Heart right ventricle (tissue), 16 donors: ENCODE data around the gene CLCN7. TPM values are rescaled to one million over a fixed set of nuclear protein-coding genes. Genes with fewer than 3 reads are reported as not detected.

Experiments used
- ATAC-seq, 8 donors: fragments of 200-7000 bp; cut with Tn5 transposase; one replicate each; pipeline ENCODE4 v1.9.1; 2020; ENCODE audit warnings: mild to moderate bottlenecking in 8 of 8, moderate library complexity in 8 of 8, moderate number of reproducible peaks in 1 of 8
- DNase-seq, 2 donors: peaks; one replicate each; pipeline ENCODE4 v3.0.0-alpha.2; 2020
- H3K27ac ChIP-seq, 10 donors: fragments of 200-600 bp; sonication (generic) in 2 of 10; one replicate each; pipeline versions ENCODE4 v1.5.0 to v1.8.0; 2020 to 2022; ENCODE audit warnings: mild to moderate bottlenecking in 3 of 10
- H3K27me3 ChIP-seq, 7 donors: fragments of 200-600 bp; one replicate each; pipeline ENCODE4 v1.8.0; 2021 to 2022; ENCODE audit warnings: mild to moderate bottlenecking in 2 of 7
- H3K36me3 ChIP-seq, 9 donors: fragments of 200-600 bp; sonication (generic) in 1 of 9; one replicate each; pipeline versions ENCODE4 v1.5.0 to v1.8.0; 2020 to 2022; ENCODE audit warnings: mild to moderate bottlenecking in 2 of 9
- H3K4me1 ChIP-seq, 9 donors: fragments of 200-600 bp; sonication (generic) in 1 of 9; one replicate each; pipeline versions ENCODE4 v1.5.0 to v1.8.0; 2020 to 2022; ENCODE audit warnings: mild to moderate bottlenecking in 4 of 9
- H3K4me3 ChIP-seq, 10 donors: fragments of 200-600 bp; sonication (generic) in 2 of 10; one replicate each; pipeline versions ENCODE4 v1.5.0 to v1.8.0; 2020 to 2022; ENCODE audit warnings: mild to moderate bottlenecking in 7 of 10, moderate library complexity in 2 of 10
- H3K9me3 ChIP-seq, 11 donors: fragments of 200-600 bp in 10 of 11; sonication (generic) in 2 of 11; one replicate each; pipeline versions ENCODE4 v1.5.0 to v1.8.0; 2013 to 2022; ENCODE audit warnings: mild to moderate bottlenecking in 2 of 11, control low read depth in 1 of 11, moderate library complexity in 1 of 11
- CTCF ChIP-seq, 9 donors: fragments of 200-600 bp; sonication (generic) in 2 of 9; IDR thresholded peaks; one replicate each; pipeline versions ENCODE4 v1.5.0 to v1.8.0; 2021 to 2022; ENCODE audit warnings: antibody characterized with exemption in 9 of 9, mild to moderate bottlenecking in 5 of 9, moderate library complexity in 1 of 9
- WGBS, 2 donors: extraction: QIAGEN DNeasy Blood & Tissue Kit; methylation state at CpG; one replicate each; pipeline ENCODE4 v1.1.7; 2013; ENCODE audit warnings: inconsistent platforms in 1 of 2; 5-methylcytosine and 5-hydroxymethylcytosine counted together
- intact Hi-C, 10 donors: fragments of 100-400 bp; cut with DNase I; formaldehyde crosslinking; loops; one replicate each; pipeline versions ENCODE4 v1.11.1 to v1.14.2; 2022
- polyA plus RNA-seq, 2 donors: library from polyadenylated mRNA; stranded (reverse); fragments of 200-250 nt; gene quantifications; one replicate each; pipeline ENCODE4 v1.2.3, GENCODE V29; 2013
- total RNA-seq, 10 donors: library from RNA; stranded (reverse); fragmentation: NEBNext Ultra II Directional in 3 of 10; extraction: Animal tissue kit (Norgen Biotek cat#: 25700) in 3 of 10; gene quantifications; one replicate each; pipeline versions ENCODE4 v1.2.1 to v1.2.4, GENCODE V29; 2021 to 2023
- donor health status: Arrhythmogenic right ventricular cardiomyopathy.
- donor health status: ischemic (EF 13 %, LVEDD 7.1; RV severe dilation, severe dysfunction).
- donor health status: healthy with polysubstance abuse.
- donor health status: DM: no; HTN: yes; CAD: no.
- donor health status: DM: no; HTN: no; CAD: no.
- donor health status: ischemic (EF 25% LVEDD 6.9; RV normal size, moderate dysfunction).
- donor health status: ischemic (EF 25% LVEDD 5.7; RV mildly dilated, moderate dysfunction).
- donor health status: healthy.
- donor health status: DM: yes; HTN: yes; CAD: no.
- donor health status: Ischemic cardiomyopathy.
- donor health status: ischemic (EF 35%, LVEDD 5.7; RV mildly dilated, moderate dysfunction).
- donor health status: nonischemic (EF 11% LVEDD 7.7; RV severe dilation, severe dysfunction).
- donor health status: DM: yes; HTN: yes; CAD: no.
- donor health status: PGD.
- donor health status: ischemic (EF 29% LVEDD 5.4; RV normal size, mild dysfunction).
- donor health status: nonischemic (EF 23%, LVEDD 6.1; RV moderate dilation, normal function).

CLCN7 gene
- total and polyA plus RNA-seq, 12 donors, result 29.5 to 60.6 (median 35.1) TPM

GRCh38 chr16:1428511-1428910 is 46.3 kb downstream of the CLCN7 start:
- intact Hi-C loops, result loop anchor here in 2 of 10 donors (5.0 to 10.0 kb wide), 3 partner anchors 44 to 116 kb away; partner anchors contain the start of gene CLCN7 (in 1 of the 2)
- Histone ChIP-seq H3K9me3 (no peaks in the 10 kb centered on the region), H3K4me1 (peaks cover 0 to 16% (median 6%) of the 10 kb centered on the region in 9 donors), H3K27me3 (peaks cover 0 to 5% (median 0%) of the 10 kb centered on the region in 7 donors), H3K27ac (peak overlapping the region in 2 of 10 donors; percentile 50 to 56), H3K36me3 (no peaks in the 10 kb centered on the region), H3K4me3 (peak overlapping the region in 7 of 10 donors; percentile 5 to 49 (median 22))
- TF ChIP-seq CTCF (IDR thresholded peaks at IDR 0.05), result peak; percentile 15 to 69 (median 48)
- WGBS, 2 donors, result 18 to 28% methylated on average over 21 of the region's 21 CpGs
- ATAC-seq (peak; percentile 29 to 66 (median 56)), DNase-seq (peak in 1 of 2 donors; percentile 56)

- WGBS, 2 donors, result 86 to 88% methylated on average over 53 of the region's 53 CpGs
- Histone ChIP-seq H3K4me1 (peaks cover 0 to 14% (median 6%) of the 10 kb centered on the region in 9 donors), H3K27me3 (no peaks in the 10 kb centered on the region), H3K4me3 (peak overlapping the region in 7 of 10 donors; percentile 5 to 49 (median 22)), H3K9me3 (no peaks in the 10 kb centered on the region), H3K27ac (peak overlapping the region in 2 of 10 donors; percentile 50 to 56), H3K36me3 (no peaks in the 10 kb centered on the region)
- intact Hi-C loops, result loop anchor here in 2 of 10 donors (5.0 to 10.0 kb wide), 3 partner anchors 45 to 117 kb away; partner anchors contain the start of gene CLCN7 (in 1 of the 2)
- DNase-seq (no peak), ATAC-seq (peak in 1 of 8 donors; percentile 3)
- TF ChIP-seq CTCF (IDR thresholded peaks at IDR 0.05), result no peak
These were observed 47.1 kb downstream of the CLCN7 start for GRCh38 chr16:1427473-1428461.

DNA sequence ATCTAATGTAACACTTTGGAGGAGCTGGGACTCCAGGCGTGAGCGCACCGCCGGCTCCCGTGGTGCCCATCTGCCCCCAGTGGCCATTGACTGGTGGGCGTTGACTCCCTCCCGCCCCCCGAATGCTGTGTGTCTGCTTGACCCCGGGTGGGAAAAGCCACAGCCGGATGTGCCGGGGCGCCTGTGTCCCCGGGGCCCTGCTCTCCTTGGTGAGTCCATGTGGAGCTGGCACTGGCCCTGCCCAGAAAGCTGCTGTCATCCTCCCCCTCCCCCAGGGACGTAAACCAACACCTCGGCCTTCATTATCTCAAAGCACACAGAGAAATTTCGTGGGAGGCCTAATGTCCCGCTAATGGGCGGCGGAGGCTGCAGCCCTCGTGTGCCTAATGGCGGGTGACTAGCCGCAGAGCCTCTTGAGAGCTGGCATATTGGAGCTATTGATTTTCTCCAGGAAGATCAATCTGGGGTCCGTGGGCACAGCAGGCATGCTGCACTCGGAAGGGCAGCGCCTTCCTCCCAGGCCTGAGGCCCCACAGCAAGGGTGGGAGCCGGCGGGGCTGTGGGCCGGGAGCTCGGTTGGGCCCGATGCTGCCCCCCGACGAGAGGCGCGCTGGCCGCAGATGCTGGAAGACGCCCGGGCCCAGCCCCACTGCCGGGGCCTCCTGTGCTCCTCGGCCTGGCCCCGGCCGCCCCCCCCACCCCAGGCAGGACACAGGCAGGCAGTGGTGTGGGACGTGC is 47.9 kb downstream of the CLCN7 start:
- TF ChIP-seq CTCF (IDR thresholded peaks at IDR 0.05), result no peak
- no peak overlapping the region for H3K4me3 ChIP-seq
- H3K9me3 ChIP-seq, result no peaks in the 10 kb centered on the region
- H3K27ac ChIP-seq, result no peak overlapping the region
- intact Hi-C loops, result loop anchor here in 2 of 10 donors (5.0 to 10.0 kb wide), 3 partner anchors 45 to 118 kb away; partner anchors contain the start of gene CLCN7 (in 1 of the 2)
- DNase-seq, result no peak
- no peaks in the 10 kb centered on the region for H3K36me3 ChIP-seq
- no peaks in the 10 kb centered on the region for H3K27me3 ChIP-seq
- ATAC-seq, result no peak
- WGBS, 2 donors, result 73 to 79% methylated on average over 33 to 42 of the region's 42 CpGs
- peaks cover 0 to 14% (median 6%) of the 10 kb centered on the region in 9 donors for H3K4me1 ChIP-seq
